ENCODE results near the gene CLCNKA. TPM values are rescaled to one million over a fixed set of nuclear protein-coding genes. Genes with fewer than 3 reads are reported as not detected.

Gene CLCNKA
- total RNA-seq, 1 donor from 2014 or later, result not detected

DNA sequence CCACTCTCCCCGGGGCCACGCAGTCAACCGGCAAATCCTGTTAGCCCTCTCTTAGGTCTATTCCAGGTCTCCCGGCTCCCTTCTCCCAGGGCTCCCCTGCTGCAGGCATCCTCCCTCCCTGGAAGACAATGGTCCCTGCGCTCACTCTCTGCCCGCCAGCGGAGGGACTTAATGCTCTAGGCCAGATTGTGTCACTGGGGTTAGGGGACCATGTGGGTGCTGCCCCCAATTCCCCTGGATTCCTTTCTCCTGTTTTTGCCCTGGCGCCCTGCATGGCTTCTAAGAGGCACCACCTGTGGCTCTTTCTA lies 43.4 kb downstream of the CLCNKA start:
- intact Hi-C loops (cut with DNase I), result no loop called here
- ATAC-seq, result no peak
- TF ChIP-seq, protein P1, sequence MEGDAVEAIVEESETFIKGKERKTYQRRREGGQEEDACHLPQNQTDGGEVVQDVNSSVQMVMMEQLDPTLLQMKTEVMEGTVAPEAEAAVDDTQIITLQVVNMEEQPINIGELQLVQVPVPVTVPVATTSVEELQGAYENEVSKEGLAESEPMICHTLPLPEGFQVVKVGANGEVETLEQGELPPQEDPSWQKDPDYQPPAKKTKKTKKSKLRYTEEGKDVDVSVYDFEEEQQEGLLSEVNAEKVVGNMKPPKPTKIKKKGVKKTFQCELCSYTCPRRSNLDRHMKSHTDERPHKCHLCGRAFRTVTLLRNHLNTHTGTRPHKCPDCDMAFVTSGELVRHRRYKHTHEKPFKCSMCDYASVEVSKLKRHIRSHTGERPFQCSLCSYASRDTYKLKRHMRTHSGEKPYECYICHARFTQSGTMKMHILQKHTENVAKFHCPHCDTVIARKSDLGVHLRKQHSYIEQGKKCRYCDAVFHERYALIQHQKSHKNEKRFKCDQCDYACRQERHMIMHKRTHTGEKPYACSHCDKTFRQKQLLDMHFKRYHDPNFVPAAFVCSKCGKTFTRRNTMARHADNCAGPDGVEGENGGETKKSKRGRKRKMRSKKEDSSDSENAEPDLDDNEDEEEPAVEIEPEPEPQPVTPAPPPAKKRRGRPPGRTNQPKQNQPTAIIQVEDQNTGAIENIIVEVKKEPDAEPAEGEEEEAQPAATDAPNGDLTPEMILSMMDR (IDR thresholded peaks at IDR 0.05), result no peak
- H3K27ac ChIP-seq, result no peak overlapping the region
- H3K36me3 ChIP-seq, result no peaks in the 10 kb centered on the region
- no peaks in the 10 kb centered on the region for H3K4me1 ChIP-seq
- H3K4me3 ChIP-seq, result no peak overlapping the region
- no peaks in the 10 kb centered on the region for H3K9me3 ChIP-seq
- no peak for DNase-seq
- H3K27me3 ChIP-seq, result no peaks in the 10 kb centered on the region

DNA sequence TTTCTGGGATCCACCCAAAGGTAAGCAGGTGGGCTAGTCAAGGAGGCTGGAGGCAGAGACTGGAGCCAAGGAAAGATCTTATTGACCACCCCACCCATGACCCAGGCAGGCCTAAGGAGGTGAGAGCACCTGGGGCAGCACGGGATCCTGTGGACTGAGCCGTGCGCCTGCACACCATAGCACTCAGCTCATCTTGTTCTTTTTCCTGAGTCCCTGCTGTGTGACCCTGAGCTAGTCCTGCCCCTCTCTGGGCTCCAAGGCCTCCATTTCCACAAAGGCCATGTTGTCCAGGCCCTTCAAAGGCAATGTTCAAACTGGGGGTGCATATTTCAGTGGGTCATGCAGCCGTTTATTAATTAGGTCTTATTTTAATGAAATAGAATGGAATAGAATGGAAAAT lies 44.4 kb downstream of the CLCNKA start:
- TF ChIP-seq, protein P1 (IDR thresholded peaks at IDR 0.05), result no peak
- no peaks in the 10 kb centered on the region for H3K36me3 ChIP-seq
- no peaks in the 10 kb centered on the region for H3K9me3 ChIP-seq
- intact Hi-C loops (cut with DNase I), result no loop called here
- no peaks in the 10 kb centered on the region for H3K4me1 ChIP-seq
- H3K4me3 ChIP-seq, result no peak overlapping the region
- no peak for ATAC-seq
- no peaks in the 10 kb centered on the region for H3K27me3 ChIP-seq
- DNase-seq, result no peak
- no peak overlapping the region for H3K27ac ChIP-seq

DNA sequence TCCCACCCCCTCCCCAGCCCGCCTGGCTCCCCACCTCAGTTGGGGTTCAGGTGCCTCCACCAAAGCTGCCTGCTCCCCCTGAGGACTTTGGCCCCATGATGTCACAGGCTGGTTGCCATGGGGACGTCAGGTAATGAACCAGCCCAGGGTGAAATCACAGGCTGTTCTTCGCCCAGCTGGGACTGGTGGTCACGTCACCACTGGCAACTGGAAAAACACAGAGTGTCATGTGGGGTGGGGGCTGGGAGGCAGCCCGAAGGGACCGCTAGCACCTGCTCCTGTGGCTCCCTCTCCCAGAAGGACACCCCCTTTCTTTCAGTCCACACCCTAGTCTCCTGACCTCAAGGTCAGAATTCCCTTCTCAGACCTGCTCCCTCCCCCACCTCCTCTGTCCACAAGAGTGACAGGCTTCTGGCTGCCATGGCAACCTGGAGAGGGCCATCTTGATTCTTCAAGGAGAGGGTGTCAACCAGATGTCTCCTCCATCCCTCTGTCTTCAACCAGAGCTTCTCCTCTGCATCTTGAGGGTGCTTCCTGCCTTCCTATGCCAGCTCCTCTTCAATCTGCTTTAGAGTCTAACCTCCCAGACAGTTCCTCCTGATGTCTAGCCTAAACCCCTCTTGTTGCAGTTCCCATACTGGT lies 45.4 kb downstream of the CLCNKA start:
- Histone ChIP-seq H3K27ac (no peak overlapping the region), H3K36me3 (no peaks in the 10 kb centered on the region), H3K27me3 (no peaks in the 10 kb centered on the region), H3K4me3 (no peak overlapping the region), H3K9me3 (no peaks in the 10 kb centered on the region), H3K4me1 (no peaks in the 10 kb centered on the region)
- intact Hi-C loops (cut with DNase I), result no loop called here
- TF ChIP-seq, protein P1 (IDR thresholded peaks at IDR 0.05), result no peak
- ATAC-seq (no peak), DNase-seq (no peak)

DNA sequence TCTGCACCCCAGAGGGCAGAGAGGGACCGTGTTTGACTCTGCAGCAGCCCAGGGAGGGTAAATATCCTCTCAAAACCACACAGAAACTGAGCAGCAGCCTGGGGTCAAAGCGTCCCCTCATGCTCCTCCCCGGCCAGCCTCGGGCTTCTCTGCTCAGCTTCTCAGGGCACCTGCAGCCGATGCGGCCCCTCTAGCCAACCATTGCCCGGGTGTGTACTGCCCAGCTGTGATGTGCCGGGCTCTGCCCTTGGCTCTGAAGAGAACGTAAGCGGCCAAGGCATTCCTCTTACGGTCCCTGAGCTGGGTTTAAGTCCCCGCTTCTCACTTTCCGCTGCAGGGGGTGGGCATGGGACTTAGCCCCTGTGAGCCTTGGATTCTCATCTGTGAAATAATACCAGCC lies 46.1 kb downstream of the CLCNKA start:
- Histone ChIP-seq H3K9me3 (no peaks in the 10 kb centered on the region), H3K4me1 (no peaks in the 10 kb centered on the region), H3K27me3 (peaks cover 2% of the 10 kb centered on the region), H3K4me3 (no peak overlapping the region), H3K36me3 (no peaks in the 10 kb centered on the region), H3K27ac (no peak overlapping the region)
- TF ChIP-seq, protein P1 (IDR thresholded peaks at IDR 0.05), result no peak
- DNase-seq (no peak), ATAC-seq (no peak)
- intact Hi-C loops (cut with DNase I), result no loop called here

DNA sequence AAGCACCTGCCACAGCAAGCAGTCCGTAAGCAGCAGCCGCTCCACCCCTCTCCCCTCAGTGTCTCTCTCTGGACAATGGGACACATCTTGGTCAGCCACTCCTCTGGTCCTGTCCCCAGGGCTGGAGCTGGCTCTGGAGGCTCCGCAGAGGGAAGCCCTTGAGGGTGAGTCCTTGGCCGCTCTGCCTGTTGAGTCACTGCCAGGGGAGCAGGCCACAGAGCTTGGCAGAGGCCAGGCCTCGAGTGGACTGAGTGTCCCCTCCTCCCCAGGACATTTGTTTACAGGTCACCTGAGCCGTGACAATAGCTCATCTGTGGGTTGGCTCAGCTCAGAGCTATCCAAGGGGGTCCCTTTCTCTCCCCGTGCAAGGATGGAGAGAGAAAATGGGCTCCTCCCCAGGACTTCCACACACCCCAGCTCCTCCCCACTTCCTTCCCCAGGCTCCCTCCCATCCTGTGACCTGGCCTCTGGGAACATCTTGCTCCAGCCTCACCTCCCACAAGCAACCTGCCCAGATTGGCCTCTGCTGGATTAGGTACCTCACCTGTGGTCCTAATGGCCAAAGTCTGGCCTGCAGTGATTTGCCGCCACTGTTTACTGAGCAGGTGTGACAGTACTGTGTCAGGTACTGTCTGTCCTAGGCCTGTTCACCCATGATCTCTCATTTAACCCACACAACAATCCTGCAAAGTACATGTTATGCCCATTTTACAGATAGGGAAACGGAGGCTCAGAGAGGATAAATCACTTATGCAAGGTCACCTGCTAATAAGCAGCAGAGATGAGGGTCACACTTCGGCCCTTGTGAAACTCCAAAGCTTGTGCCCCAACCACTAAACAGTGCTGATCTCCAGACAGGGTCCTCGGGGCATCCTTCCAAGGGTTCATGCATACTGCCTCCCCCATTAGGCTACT lies 46.8 kb downstream of the CLCNKA start:
- Histone ChIP-seq H3K27me3 (peaks cover 5% of the 10 kb centered on the region), H3K4me3 (no peak overlapping the region), H3K9me3 (no peaks in the 10 kb centered on the region), H3K27ac (no peak overlapping the region), H3K4me1 (no peaks in the 10 kb centered on the region), H3K36me3 (no peaks in the 10 kb centered on the region)
- TF ChIP-seq, protein P1 (IDR thresholded peaks at IDR 0.05), result no peak
- intact Hi-C loops (cut with DNase I), result no loop called here
- peak; percentile 66 for ATAC-seq
- no peak for DNase-seq
